Lower leg skin (tissue), 3 donors: ENCODE measurements around the gene NFIX.

ENCODE experiments used
- CTCF ChIP-seq, 3 donors: fragments of 450-650 bp; IDR thresholded peaks; one replicate each; pipeline ENCODE4 v1.5.1; 2016; ENCODE audit warnings: antibody characterized with exemption in 3 of 3, mild to moderate bottlenecking in 3 of 3, moderate library complexity in 2 of 3
- POLR2A ChIP-seq, 2 donors: fragments of 450-650 bp; IDR thresholded peaks; one replicate each; pipeline ENCODE4 v1.6.1; 2016 to 2017; ENCODE audit warnings: antibody characterized with exemption in 2 of 2, mild to moderate bottlenecking in 1 of 2, moderate library complexity in 1 of 2

GRCh38 chr19:13103581-13104359 lies 108.5 kb downstream of the NFIX start:
- TF ChIP-seq CTCF (IDR thresholded peaks at IDR 0.05) (no peak), POLR2A (IDR thresholded peaks at IDR 0.05) (no peak)
